HCT116 (cell line): ENCODE measurements around the gene OTUD3. TPM values are rescaled to one million over a fixed set of nuclear protein-coding genes. Genes with fewer than 3 reads are reported as not detected.

Source experiments
- ATAC-seq: fragments of 200-7000 bp; cut with Tn5 transposase; 2 replicates; pipeline ENCODE4 v1.9.1; 2020; ENCODE audit warnings: mild to moderate bottlenecking, moderate library complexity
- BruUV-seq: library from RNA; stranded (reverse); fragments of 400-500 nt; replicated peaks from 2 replicates; lab custom pipeline; 2021; lab: Mats Ljungman, UMichigan
- CTCF ChIA-PET: fragments of 300-600 bp; sonication (Branson Sonifier 250); formaldehyde crosslinking; loops from one replicate; lab custom pipeline; 2021; ENCODE audit warnings: antibody characterized with exemption; lab: Charles Lee
- POLR2A ChIA-PET: fragments of 300-600, 350-600 bp; sonication (Branson Sonifier 250); formaldehyde crosslinking; loops from one replicate; lab custom pipeline; 2021; ENCODE audit warnings: antibody characterized with exemption; lab: Charles Lee
- RAD21 ChIA-PET, 2 experiments: fragments of 300-600 bp; sonication (Branson Sonifier 250); formaldehyde crosslinking; loops; one replicate each; lab custom pipeline; 2023; ENCODE audit warnings: low total read pairs in 2 of 2; ENCODE audit not compliant: uncharacterized antibody in 2 of 2, unreplicated experiment in 2 of 2, low non-redundant PET in 1 of 2; lab: Charles Lee
- DNase-seq: peaks from one replicate; pipeline ENCODE4 v3.0.0-alpha.2; 2010; ENCODE audit warnings: low read depth, low spot score
- H2AFZ ChIP-seq: fragments of 200-600 bp; shearing (Covaris generic), sonication (generic); 2 replicates; pipeline ENCODE4 v1.6.1; 2017; ENCODE audit warnings: low read depth, mixed run types, mixed read lengths, antibody characterized with exemption, low read length; ENCODE audit not compliant: poor library complexity, severe bottlenecking
- H3K27ac ChIP-seq: 2 replicates; pipeline ENCODE4 v1.5.1; 2012; ENCODE audit warnings: low read depth, low read length
- H3K27me3 ChIP-seq: fragments of 200-600 bp; sonication (generic); 2 replicates; pipeline ENCODE4 v1.6.1; 2016; ENCODE audit warnings: mixed run types, low read length, mixed read lengths; ENCODE audit not compliant: insufficient read depth
- H3K36me3 ChIP-seq, 2 experiments: fragments of 200-500 bp in 1 of 2; fragments of 200-600 bp in 1 of 2; sonication (Bioruptor generic) in 1 of 2; sonication (generic) in 1 of 2; 2 replicates each; pipeline versions ENCODE4 v1.5.1 to v1.6.1; 2014 to 2016; ENCODE audit warnings: low read length in 2 of 2, inconsistent platforms in 1 of 2, mixed read lengths in 1 of 2, mixed run types in 1 of 2; ENCODE audit not compliant: insufficient read depth in 2 of 2, control insufficient read depth in 1 of 2
- H3K4me1 ChIP-seq, 2 experiments: fragments of 200-600 bp in 1 of 2; sonication (generic) in 1 of 2; 2 replicates each; pipeline versions ENCODE4 v1.5.1 to v1.6.1; 2012 to 2017; ENCODE audit warnings: low read length in 2 of 2, inconsistent platforms in 1 of 2, mild to moderate bottlenecking in 1 of 2, mixed read lengths in 1 of 2, mixed run types in 1 of 2, moderate library complexity in 1 of 2; ENCODE audit not compliant: insufficient read depth in 2 of 2, control insufficient read depth in 1 of 2
- H3K4me2 ChIP-seq: fragments of 200-600 bp; sonication (generic); 2 replicates; pipeline ENCODE4 v1.6.1; 2017; ENCODE audit warnings: mixed run types, low read length, mixed read lengths
- H3K4me3 ChIP-seq, 2 experiments: fragments of 200-600 bp in 1 of 2; sonication (generic) in 1 of 2; replicated peaks in 1 of 2; 2 replicates each; pipeline ENCODE4 v1.5.1; 2011 to 2016; ENCODE audit warnings: low read length in 2 of 2, control low read depth in 1 of 2, low read depth in 1 of 2, mild to moderate bottlenecking in 1 of 2, mixed read lengths in 1 of 2, mixed run types in 1 of 2
- H3K79me2 ChIP-seq: fragments of 200-600 bp; sonication (generic); 2 replicates; pipeline ENCODE4 v1.6.1; 2017; ENCODE audit warnings: mild to moderate bottlenecking, mixed run types, low read length, moderate library complexity, mixed read lengths; ENCODE audit not compliant: insufficient read depth
- H3K9ac ChIP-seq: fragments of 200-600 bp; sonication (generic); 2 replicates; pipeline ENCODE4 v1.6.1; 2016; ENCODE audit warnings: low read length, mixed read lengths
- H3K9me2 ChIP-seq: fragments of 200-600 bp; sonication (generic), shearing (Covaris generic); 2 replicates; pipeline ENCODE4 v1.6.1; 2017; ENCODE audit warnings: mixed run types, mild to moderate bottlenecking, moderate library complexity; ENCODE audit not compliant: insufficient read depth
- H3K9me3 ChIP-seq, 2 experiments: fragments of 200-500 bp in 1 of 2; fragments of 200-600 bp in 1 of 2; sonication (Bioruptor generic) in 1 of 2; sonication (generic) in 1 of 2; 2 replicates each; pipeline ENCODE4 v1.6.1; 2014 to 2017; ENCODE audit warnings: low read length in 2 of 2, mixed read lengths in 2 of 2, inconsistent platforms in 1 of 2, low read depth in 1 of 2, mild to moderate bottlenecking in 1 of 2, mixed run types in 1 of 2, moderate library complexity in 1 of 2; ENCODE audit not compliant: control insufficient read depth in 1 of 2, insufficient read depth in 1 of 2
- H4K20me1 ChIP-seq: fragments of 200-600 bp; sonication (generic), shearing (Covaris generic); 2 replicates; pipeline ENCODE4 v1.6.1; 2017; ENCODE audit warnings: mixed run types, mild to moderate bottlenecking, moderate library complexity; ENCODE audit not compliant: insufficient read depth
- POLR2AphosphoS5 ChIP-seq: IDR thresholded peaks from 2 replicates; pipeline ENCODE4 v1.6.1; 2011; ENCODE audit warnings: mild to moderate bottlenecking, low read depth, low read length, moderate library complexity
- RAD21 ChIP-seq: IDR thresholded peaks from 2 replicates; pipeline ENCODE4 v1.6.1; 2012; ENCODE audit warnings: low read depth, mild to moderate bottlenecking
- REST ChIP-seq: IDR thresholded peaks from 2 replicates; pipeline ENCODE4 v1.6.1; 2012; ENCODE audit warnings: low read depth
- YY1 ChIP-seq: IDR thresholded peaks from 2 replicates; pipeline ENCODE4 v1.6.1; 2011; ENCODE audit warnings: low read length, low read depth, moderate library complexity, mild to moderate bottlenecking; ENCODE audit not compliant: insufficient replicate concordance; ENCODE audit errors: extremely low read depth
- ZNF274 ChIP-seq: fragments of 200-500 bp; sonication (Bioruptor generic); IDR thresholded peaks from 2 replicates; pipeline ENCODE4 v1.6.1; 2014; ENCODE audit warnings: mild to moderate bottlenecking, low read depth, low read length, inconsistent platforms
- intact Hi-C: fragments of 100-400 bp; cut with micrococcal nuclease; formaldehyde crosslinking; loops from 2 replicates; pipeline ENCODE4 v1.10.0; 2022
- total RNA-seq: library from RNA; stranded (reverse); gene quantifications from one replicate; pipeline ENCODE4 v1.2.1, GENCODE V29; 2021; ENCODE audit not compliant: unreplicated experiment

OTUD3 gene
- total RNA-seq, 1 experiment from 2014 or later: 15.0 TPM

GRCh38 chr1:19892628-19893168 lies 10.5 kb downstream of the OTUD3 start:
- BruUV-seq: no TSS peak
- peaks cover 68% of the 10 kb centered on the region for H3K79me2 ChIP-seq

More at GRCh38 chr1:19892628-19893168, 10.5 kb downstream of the OTUD3 start:
- TF ChIP-seq POLR2AphosphoS5 (no peak), ZNF274 (no peak), REST (no peak), YY1 (no peak), RAD21 (no peak)
- Histone ChIP-seq H3K9ac (no peak overlapping the region), H4K20me1 (peaks cover 4% of the 10 kb centered on the region; the same call in 1 of the 2 replicates), H3K36me3 (peaks cover 8 to 52% of the 10 kb centered on the region in 2 experiments), H2AFZ (no peak overlapping the region), H3K9me3 (no peaks in the 10 kb centered on the region), H3K27me3 (no peaks in the 10 kb centered on the region), H3K4me2 (no peak overlapping the region), H3K4me1 (no peaks in the 10 kb centered on the region), H3K27ac (no peak overlapping the region), H3K9me2 (no peaks in the 10 kb centered on the region), H3K4me3 (no peak overlapping the region)
- ChIA-PET POLR2A (no interaction called here), CTCF (interaction anchor here (1.8 kb wide), 1 partner anchor 11 kb away, joined by 6 read pairs; the partner anchor contains the start of gene OTUD3), RAD21 (no interaction called here)
- ATAC-seq (no peak), DNase-seq (no peak)
- intact Hi-C loops: no loop called here
